Heart left ventricle (tissue), 16 donors: ENCODE results near the gene LGR6. TPM values are rescaled to one million over a fixed set of nuclear protein-coding genes. Genes with fewer than 3 reads are reported as not detected.

Experiments
- ATAC-seq, 4 donors: fragments of 200-7000 bp; cut with Tn5 transposase; one replicate each; pipeline ENCODE4 v1.9.1; 2020 to 2022; ENCODE audit warnings: moderate library complexity in 4 of 4, mild to moderate bottlenecking in 3 of 4, moderate number of reproducible peaks in 1 of 4
- DNase-seq, 5 donors: peaks; one replicate each; pipeline ENCODE4 v3.0.0-alpha.2; 2020
- H3K27ac ChIP-seq, 12 donors: fragments of 200-600 bp; sonication (generic) in 4 of 12; one replicate each; pipeline versions ENCODE4 v1.5.0 to v1.8.0; 2016 to 2022; ENCODE audit warnings: mild to moderate bottlenecking in 2 of 12
- H3K27me3 ChIP-seq, 9 donors: fragments of 200-600 bp; sonication (generic) in 2 of 9; one replicate each; pipeline versions ENCODE4 v1.5.1 to v1.8.0; 2016 to 2022; ENCODE audit warnings: mild to moderate bottlenecking in 3 of 9
- H3K36me3 ChIP-seq, 9 donors: fragments of 200-600 bp; sonication (generic) in 2 of 9; one replicate each; pipeline versions ENCODE4 v1.5.0 to v1.8.0; 2018 to 2022; ENCODE audit warnings: mild to moderate bottlenecking in 2 of 9
- H3K4me1 ChIP-seq, 12 donors: fragments of 200-600 bp; sonication (generic) in 4 of 12; one replicate each; pipeline versions ENCODE4 v1.5.0 to v1.8.0; 2016 to 2022; ENCODE audit warnings: mild to moderate bottlenecking in 3 of 12
- H3K4me3 ChIP-seq, 12 donors: fragments of 200-600 bp; sonication (generic) in 4 of 12; one replicate each; pipeline versions ENCODE4 v1.5.0 to v1.8.0; 2017 to 2022; ENCODE audit warnings: mild to moderate bottlenecking in 9 of 12, moderate library complexity in 4 of 12
- H3K9me3 ChIP-seq, 12 donors: fragments of 200-600 bp; sonication (generic) in 4 of 12; one replicate each; pipeline versions ENCODE4 v1.5.0 to v1.8.0; 2016 to 2022; ENCODE audit warnings: mild to moderate bottlenecking in 1 of 12
- POLR2A ChIP-seq, 2 donors: fragments of 450-650 bp; IDR thresholded peaks; one replicate each; pipeline ENCODE4 v1.6.1; 2017; ENCODE audit warnings: antibody characterized with exemption in 2 of 2, mild to moderate bottlenecking in 2 of 2, moderate library complexity in 2 of 2
- WGBS, 4 donors: extraction: QIAGEN DNeasy Blood & Tissue Kit in 2 of 4; methylation state at CpG; one replicate each; pipeline versions ENCODE4 v1.1.5 to v1.1.7; 2013 to 2018; 5-methylcytosine and 5-hydroxymethylcytosine counted together
- intact Hi-C, 10 donors: fragments of 100-400 bp; cut with DNase I; formaldehyde crosslinking; loops; one replicate each; pipeline versions ENCODE4 v1.11.1 to v1.14.2; 2022
- polyA plus RNA-seq, 2 donors: library from polyadenylated mRNA; stranded (reverse); fragments of 200-250 nt; gene quantifications; one replicate each; pipeline ENCODE4 v1.2.3, GENCODE V29; 2013
- total RNA-seq, 9 donors: library from RNA; depleted of rRNA in 2 of 9; stranded (reverse); fragments of >200 nt in 2 of 9; fragmentation: NEBNext Ultra II Directional in 3 of 9; extraction: Animal tissue kit (Norgen Biotek cat#: 25700) in 3 of 9; gene quantifications; one replicate each; pipeline versions ENCODE4 v1.1.0 to v1.2.4, GENCODE V29; 2016 to 2023
- TF ChIP-seq, protein P1 (sequence below), 12 donors: fragments of 200-600 bp; sonication (generic) in 4 of 12; IDR thresholded peaks; one replicate each; pipeline versions ENCODE4 v1.5.0 to v1.8.0; 2018 to 2022; ENCODE audit warnings: antibody characterized with exemption in 12 of 12, mild to moderate bottlenecking in 5 of 12
- donor health status: ischemic (EF 13 %, LVEDD 7.1; RV severe dilation, severe dysfunction).
- donor health status: healthy with polysubstance abuse.
- donor health status: DM: no; HTN: yes; CAD: no.
- donor health status: DM: no; HTN: no; CAD: no.
- donor health status: ischemic (EF 25% LVEDD 6.9; RV normal size, moderate dysfunction).
- donor health status: ischemic (EF 25% LVEDD 5.7; RV mildly dilated, moderate dysfunction).
- donor health status: healthy.
- donor health status: DM: yes; HTN: yes; CAD: no.
- donor health status: ischemic (EF 35%, LVEDD 5.7; RV mildly dilated, moderate dysfunction).
- donor health status: nonischemic (EF 11% LVEDD 7.7; RV severe dilation, severe dysfunction).
- donor health status: DM: yes; HTN: yes; CAD: no.
- donor health status: PGD.
- donor health status: ischemic (EF 29% LVEDD 5.4; RV normal size, mild dysfunction).
- donor health status: nonischemic (EF 23%, LVEDD 6.1; RV moderate dilation, normal function).

The LGR6 gene
- total and polyA plus RNA-seq, 11 donors, result 0.29 to 3.5 (median 1.7) TPM

DNA sequence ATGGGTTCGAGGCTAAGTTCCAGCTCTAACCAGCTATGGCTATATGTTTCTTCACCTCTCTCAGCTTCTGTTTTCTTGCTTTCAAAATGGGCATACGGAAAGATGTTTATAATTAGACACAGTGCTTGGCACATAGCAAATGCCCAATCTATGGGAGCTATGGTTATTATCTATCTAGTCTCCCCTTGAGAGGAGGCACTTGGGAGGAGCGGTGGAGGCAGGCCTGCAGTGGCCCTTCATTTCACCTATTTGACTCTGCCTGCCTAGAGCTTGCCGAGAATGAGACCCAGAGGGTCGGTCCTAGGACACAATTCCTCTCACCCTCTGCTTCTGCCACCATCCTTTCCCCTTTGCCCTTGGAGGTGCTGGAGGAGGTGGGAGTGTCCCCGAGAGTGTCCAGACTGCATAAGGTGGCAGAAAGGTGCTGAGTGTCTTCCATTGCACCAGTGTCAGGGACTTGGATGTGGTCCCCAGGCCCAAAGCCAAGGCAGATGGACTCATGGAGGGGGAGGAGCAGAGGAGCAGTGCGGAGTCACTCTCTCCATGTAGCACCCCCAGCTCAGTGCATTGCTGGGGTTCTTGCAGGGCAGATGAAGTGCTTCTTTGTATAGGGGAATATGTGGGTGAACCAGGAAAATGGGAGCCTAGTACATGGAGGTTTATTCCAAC lies 9.0 kb downstream of the LGR6 start:
- peaks cover 0 to 38% (median 14%) of the 10 kb centered on the region in 12 donors for H3K4me1 ChIP-seq

DNA sequence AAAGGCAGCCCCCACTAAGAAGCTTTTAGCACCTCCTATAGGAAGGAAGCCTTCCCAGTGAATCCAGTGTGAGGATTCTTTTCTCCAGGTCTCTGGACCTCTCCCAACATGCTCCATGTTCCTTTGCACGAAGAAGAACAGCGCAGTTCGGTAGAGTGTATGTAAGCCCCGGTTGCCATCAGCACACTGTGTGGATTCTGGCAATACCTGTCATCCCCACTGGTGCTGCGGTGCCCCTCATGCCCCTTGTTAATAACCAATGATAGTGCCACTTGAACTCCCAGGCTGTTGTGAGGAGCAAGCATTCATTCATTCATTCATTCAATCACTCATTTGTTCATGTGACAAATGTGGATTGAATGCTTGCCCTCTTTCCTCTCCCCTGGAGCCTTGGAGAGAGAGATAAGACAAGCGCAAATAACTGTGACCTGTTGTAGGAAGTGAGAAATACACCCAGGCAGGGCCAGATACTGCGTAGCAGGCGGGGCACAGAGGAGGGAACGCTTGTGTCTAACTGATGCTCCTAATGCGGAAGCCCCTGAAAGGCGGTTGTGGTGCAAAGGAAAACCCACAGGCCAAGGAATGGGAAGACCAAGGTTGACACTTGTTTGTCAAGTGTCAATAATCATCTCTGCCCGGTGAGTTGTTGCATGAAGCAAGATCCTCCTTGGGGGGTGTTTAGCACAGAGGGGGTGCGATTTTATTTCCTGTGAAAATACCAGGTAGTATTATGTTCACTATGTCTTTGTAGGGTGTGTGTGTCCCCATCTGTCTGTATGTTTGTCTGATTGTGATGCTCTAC lies 9.8 kb downstream of the LGR6 start:
- no peak overlapping the region for H3K4me3 ChIP-seq
- H3K27me3 ChIP-seq, result peaks cover 0 to 6% (median 0%) of the 10 kb centered on the region in 9 donors
- no peak for ATAC-seq
- no peaks in the 10 kb centered on the region for H3K9me3 ChIP-seq
- DNase-seq, result no peak
- H3K27ac ChIP-seq, result peak overlapping the region in 5 of 12 donors; percentile 2 to 83 (median 83)
- intact Hi-C loops, result loop anchor here in 1 of 10 donors (5.0 kb wide), 1 partner anchor 84 kb away; no protein-coding TSS in a partner anchor
- peaks cover 0 to 38% (median 14%) of the 10 kb centered on the region in 12 donors for H3K4me1 ChIP-seq
- 65 to 79% (median 69%) methylated on average over 13 of the region's 13 CpGs for WGBS, 4 donors
- no peak for TF ChIP-seq POLR2A (IDR thresholded peaks at IDR 0.05)
- TF ChIP-seq, protein P1, sequence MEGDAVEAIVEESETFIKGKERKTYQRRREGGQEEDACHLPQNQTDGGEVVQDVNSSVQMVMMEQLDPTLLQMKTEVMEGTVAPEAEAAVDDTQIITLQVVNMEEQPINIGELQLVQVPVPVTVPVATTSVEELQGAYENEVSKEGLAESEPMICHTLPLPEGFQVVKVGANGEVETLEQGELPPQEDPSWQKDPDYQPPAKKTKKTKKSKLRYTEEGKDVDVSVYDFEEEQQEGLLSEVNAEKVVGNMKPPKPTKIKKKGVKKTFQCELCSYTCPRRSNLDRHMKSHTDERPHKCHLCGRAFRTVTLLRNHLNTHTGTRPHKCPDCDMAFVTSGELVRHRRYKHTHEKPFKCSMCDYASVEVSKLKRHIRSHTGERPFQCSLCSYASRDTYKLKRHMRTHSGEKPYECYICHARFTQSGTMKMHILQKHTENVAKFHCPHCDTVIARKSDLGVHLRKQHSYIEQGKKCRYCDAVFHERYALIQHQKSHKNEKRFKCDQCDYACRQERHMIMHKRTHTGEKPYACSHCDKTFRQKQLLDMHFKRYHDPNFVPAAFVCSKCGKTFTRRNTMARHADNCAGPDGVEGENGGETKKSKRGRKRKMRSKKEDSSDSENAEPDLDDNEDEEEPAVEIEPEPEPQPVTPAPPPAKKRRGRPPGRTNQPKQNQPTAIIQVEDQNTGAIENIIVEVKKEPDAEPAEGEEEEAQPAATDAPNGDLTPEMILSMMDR (IDR thresholded peaks at IDR 0.05), result no peak
- H3K36me3 ChIP-seq, result no peaks in the 10 kb centered on the region

More for the DNA sequence above, 9.0 kb downstream of the LGR6 start:
- DNase-seq (peak in 2 of 5 donors; percentile 66 to 72), ATAC-seq (peak; percentile 52 to 71 (median 60))
- Histone ChIP-seq H3K27ac (peak overlapping the region in 8 of 12 donors; percentile 2 to 83 (median 47)), H3K4me3 (no peak overlapping the region), H3K36me3 (no peaks in the 10 kb centered on the region), H3K9me3 (no peaks in the 10 kb centered on the region), H3K27me3 (peaks cover 0 to 6% (median 0%) of the 10 kb centered on the region in 9 donors)
- intact Hi-C loops, result loop anchor here in 1 of 10 donors (5.0 kb wide), 1 partner anchor 85 kb away; no protein-coding TSS in a partner anchor
- TF ChIP-seq POLR2A (IDR thresholded peaks at IDR 0.05), result no peak
- TF ChIP-seq, protein P1 (IDR thresholded peaks at IDR 0.05), result no peak
- whole genome bisulfite sequencing, 4 donors, result 43 to 57% (median 53%) methylated on average over 7 of the region's 7 CpGs

DNA sequence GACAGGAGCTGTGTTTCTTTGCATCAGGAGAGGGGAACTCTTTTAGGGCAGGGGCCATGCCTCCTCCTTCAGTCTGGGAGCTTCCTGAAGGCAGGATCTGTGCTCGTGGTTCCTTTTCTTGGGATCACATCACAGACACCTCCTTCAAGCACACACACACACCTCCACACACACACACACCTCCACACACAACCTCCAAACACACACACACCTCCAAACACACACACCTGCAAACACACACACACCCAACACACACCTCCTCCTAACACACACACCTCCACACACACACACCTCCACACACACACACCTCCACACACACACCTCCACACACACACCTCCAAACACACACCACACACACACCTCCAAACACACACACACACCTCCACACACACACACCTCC lies 10.5 kb downstream of the LGR6 start:
- no peaks in the 10 kb centered on the region for H3K36me3 ChIP-seq
- intact Hi-C loops, result loop anchor here in 1 of 10 donors (5.0 kb wide), 1 partner anchor 83 kb away; no protein-coding TSS in a partner anchor
- DNase-seq (no peak), ATAC-seq (no peak)
- TF ChIP-seq, protein P1 (IDR thresholded peaks at IDR 0.05), result no peak
- no peak for TF ChIP-seq POLR2A (IDR thresholded peaks at IDR 0.05)
- WGBS, 4 donors, result 30 to 64% (median 58%) methylated on average over 1 of the region's 1 CpG
- H3K27ac ChIP-seq, result no peak overlapping the region
- no peak overlapping the region for H3K4me3 ChIP-seq
- no peaks in the 10 kb centered on the region for H3K9me3 ChIP-seq
- H3K27me3 ChIP-seq, result peaks cover 0 to 5% (median 0%) of the 10 kb centered on the region in 9 donors
- H3K4me1 ChIP-seq, result peaks cover 0 to 37% (median 13%) of the 10 kb centered on the region in 12 donors
